ENCODE results near the gene DNAJA1. TPM values are rescaled to one million over a fixed set of nuclear protein-coding genes. Genes with fewer than 3 reads are reported as not detected.

Gene DNAJA1
- total RNA-seq, 2 donors from 2014 or later: 139 to 172 TPM

DNA sequence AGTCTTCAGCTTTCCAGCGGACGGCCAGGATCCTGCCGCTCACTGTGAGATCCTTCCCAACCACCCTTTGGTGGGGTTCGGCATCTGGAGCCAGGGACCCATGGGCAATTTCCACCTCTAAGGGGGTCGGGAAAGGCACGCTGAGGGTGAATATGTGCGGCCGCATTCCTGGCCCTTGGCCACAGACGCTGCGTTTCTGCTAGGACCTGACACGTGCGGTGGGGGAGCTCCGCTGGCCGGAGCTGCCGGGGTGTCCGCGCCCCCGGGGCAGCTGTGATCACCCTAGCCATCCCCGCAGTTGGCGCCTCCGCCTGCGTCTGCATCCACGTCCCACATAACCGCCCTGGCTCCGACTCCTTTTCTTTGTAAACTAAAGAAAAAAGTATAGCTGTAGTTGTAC, 5.3 kb upstream of the DNAJA1 start:
- no peak overlapping the region for H3K4me3 Mint-ChIP-seq
- H3K4me1 Mint-ChIP-seq: peaks cover 14% of the 10 kb centered on the region
- no peak overlapping the region for H3K4me3 ChIP-seq (ENCODE audit: low read length)
- WGBS, 2 experiments (ENCODE audit: insufficient coverage in 1 of 2, insufficient read length in 1 of 2): 96 to 97% methylated on average over 17 to 25 of the region's 25 CpGs
- no peaks in the 10 kb centered on the region for H3K9me3 ChIP-seq (ENCODE audit: control insufficient read depth, low read length)
- peaks cover 16% of the 10 kb centered on the region for H3K36me3 ChIP-seq (ENCODE audit: control insufficient read depth, insufficient read depth, low read length)
- no peaks in the 10 kb centered on the region for H3K27me3 Mint-ChIP-seq (ENCODE audit: insufficient read depth)
- H3K27ac ChIP-seq (ENCODE audit: low read depth, low read length): no peak overlapping the region
- no peak overlapping the region for H3K9ac ChIP-seq (ENCODE audit: extremely low read depth, low read length, poor library complexity, severe bottlenecking)
- TF ChIP-seq CTCF (conservative IDR thresholded peaks at IDR 0.05): no peak
- DNase-seq: no peak
- no peak overlapping the region for H3K27ac Mint-ChIP-seq
- no peaks in the 10 kb centered on the region for H3K9me3 Mint-ChIP-seq
- H3K36me3 Mint-ChIP-seq (ENCODE audit: low read depth): peaks cover 24% of the 10 kb centered on the region
- no peaks in the 10 kb centered on the region for H3K27me3 ChIP-seq (ENCODE audit: control insufficient read depth, insufficient read depth, low read length, poor library complexity, severe bottlenecking)
- peaks cover 5% of the 10 kb centered on the region for H3K4me1 ChIP-seq (ENCODE audit: control insufficient read depth, insufficient read depth, low read length)

DNA sequence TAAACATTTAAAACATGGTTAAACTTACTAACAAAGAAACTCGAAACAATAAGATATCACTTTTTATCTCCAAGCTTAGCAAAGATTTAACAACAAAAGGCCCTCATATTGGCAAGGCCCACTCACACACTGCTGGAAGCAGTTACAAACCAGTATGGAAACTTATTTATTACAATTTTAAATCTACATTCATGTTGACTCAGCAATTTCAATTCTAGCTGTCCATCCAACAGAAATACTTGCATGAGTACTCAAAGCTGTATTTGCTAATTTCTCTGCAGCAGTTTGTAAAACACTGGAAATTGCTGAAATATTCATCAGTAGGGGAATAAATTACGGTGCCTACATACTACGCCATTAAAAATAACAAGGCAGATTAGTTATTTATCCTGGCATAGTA, 2.8 kb upstream of the DNAJA1 start:
- peaks cover 35% of the 10 kb centered on the region for H3K36me3 Mint-ChIP-seq (ENCODE audit: low read depth)
- H3K27ac ChIP-seq (ENCODE audit: low read depth, low read length): no peak overlapping the region
- no peak for TF ChIP-seq CTCF (conservative IDR thresholded peaks at IDR 0.05)

DNA sequence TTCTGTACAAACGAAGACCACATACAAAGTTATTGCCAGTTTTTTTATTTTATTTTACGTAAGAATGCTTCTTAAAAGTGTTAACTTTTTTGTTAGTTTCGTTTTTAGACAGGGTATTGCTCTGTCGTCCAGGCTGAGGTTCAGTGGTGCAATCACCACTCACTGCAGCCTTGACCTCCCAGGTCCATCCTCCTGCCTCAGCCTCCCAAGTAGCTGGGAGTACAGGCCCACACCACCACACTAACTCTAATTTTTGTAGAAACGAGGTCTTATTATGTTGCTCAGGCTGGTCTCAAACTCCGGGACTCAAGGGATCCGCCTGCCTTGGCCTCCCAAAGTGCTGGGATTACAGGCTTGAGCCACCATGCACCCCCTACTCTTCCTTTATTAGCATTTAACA, 2.3 kb upstream of the DNAJA1 start:
- Histone ChIP-seq H3K4me3 (ENCODE audit: low read length) (peak overlapping the region; percentile 97), H3K27ac (ENCODE audit: low read depth, low read length) (no peak overlapping the region), H3K4me1 (ENCODE audit: control insufficient read depth, insufficient read depth, low read length) (peaks cover 9% of the 10 kb centered on the region), H3K9ac (ENCODE audit: extremely low read depth, low read length, poor library complexity, severe bottlenecking) (peak overlapping the region; percentile 11), H3K9me3 (ENCODE audit: control insufficient read depth, low read length) (no peaks in the 10 kb centered on the region), H3K27me3 (ENCODE audit: control insufficient read depth, insufficient read depth, low read length, poor library complexity, severe bottlenecking) (no peaks in the 10 kb centered on the region), H3K36me3 (ENCODE audit: control insufficient read depth, insufficient read depth, low read length) (peaks cover 31% of the 10 kb centered on the region)
- WGBS, 2 experiments (ENCODE audit: insufficient coverage in 1 of 2, insufficient read length in 1 of 2): 96% methylated on average over 4 to 7 of the region's 7 CpGs
- no peaks in the 10 kb centered on the region for H3K9me3 Mint-ChIP-seq
- no peak for TF ChIP-seq CTCF (conservative IDR thresholded peaks at IDR 0.05)
- H3K27ac Mint-ChIP-seq: peak overlapping the region; percentile 10
- peaks cover 24% of the 10 kb centered on the region for H3K4me1 Mint-ChIP-seq
- peaks cover 37% of the 10 kb centered on the region for H3K36me3 Mint-ChIP-seq (ENCODE audit: low read depth)
- no peaks in the 10 kb centered on the region for H3K27me3 Mint-ChIP-seq (ENCODE audit: insufficient read depth)
- peak overlapping the region; percentile 96 for H3K4me3 Mint-ChIP-seq
- DNase-seq: no peak

More for the DNA sequence above, 2.8 kb upstream of the DNAJA1 start:
- Histone ChIP-seq H3K9me3 (ENCODE audit: control insufficient read depth, low read length) (no peaks in the 10 kb centered on the region), H3K4me3 (ENCODE audit: low read length) (peak overlapping the region; percentile 97), H3K27me3 (ENCODE audit: control insufficient read depth, insufficient read depth, low read length, poor library complexity, severe bottlenecking) (no peaks in the 10 kb centered on the region), H3K4me1 (ENCODE audit: control insufficient read depth, insufficient read depth, low read length) (peaks cover 9% of the 10 kb centered on the region), H3K36me3 (ENCODE audit: control insufficient read depth, insufficient read depth, low read length) (peaks cover 27% of the 10 kb centered on the region), H3K9ac (ENCODE audit: extremely low read depth, low read length, poor library complexity, severe bottlenecking) (no peak overlapping the region)
- Mint-ChIP-seq H3K4me3 (no peak overlapping the region), H3K9me3 (no peaks in the 10 kb centered on the region), H3K27ac (no peak overlapping the region), H3K27me3 (ENCODE audit: insufficient read depth) (no peaks in the 10 kb centered on the region), H3K4me1 (peaks cover 24% of the 10 kb centered on the region)
- DNase-seq: no peak
- 97 to 100% methylated on average over 2 to 3 of the region's 3 CpGs for WGBS, 2 experiments (ENCODE audit: insufficient coverage in 1 of 2, insufficient read length in 1 of 2)

Measured in endodermal cell (in vitro differentiated cells).